IPS DF 4.7 (cell line): Measurements from ENCODE around the gene CSNK1G2.

Source experiments
- DNase-seq: peaks from one replicate; pipeline ENCODE4 v3.0.0-alpha.2; 2013; ENCODE audit warnings: low spot score; ENCODE audit errors: extremely low read depth

The CSNK1G2 gene

DNA sequence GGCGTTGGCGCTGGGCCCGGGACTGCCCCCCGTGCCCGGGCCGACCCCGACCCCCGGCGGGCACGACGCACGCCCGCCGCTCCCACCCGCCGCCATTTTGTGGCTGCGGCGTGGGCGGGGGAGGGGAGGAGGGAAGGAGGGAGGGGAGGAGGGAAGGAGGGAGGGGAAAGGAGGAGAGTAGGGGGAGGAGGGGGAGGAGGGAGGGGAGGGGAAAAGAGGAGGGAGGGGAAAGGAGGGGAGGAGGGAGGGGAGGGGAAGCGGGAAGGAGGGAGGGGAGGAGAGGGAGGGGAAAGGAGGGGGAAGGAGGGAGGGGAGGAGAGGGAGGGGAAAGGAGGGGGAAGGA lies 74.6 kb downstream of the CSNK1G2 start, which contains the start of gene BTBD2:
Gene BTBD2 (minus strand): TSS at position 107 of the 343 bp plus-strand sequence. CDS start 11 bp downstream, at position 96.
- DNase-seq = no peak

DNA sequence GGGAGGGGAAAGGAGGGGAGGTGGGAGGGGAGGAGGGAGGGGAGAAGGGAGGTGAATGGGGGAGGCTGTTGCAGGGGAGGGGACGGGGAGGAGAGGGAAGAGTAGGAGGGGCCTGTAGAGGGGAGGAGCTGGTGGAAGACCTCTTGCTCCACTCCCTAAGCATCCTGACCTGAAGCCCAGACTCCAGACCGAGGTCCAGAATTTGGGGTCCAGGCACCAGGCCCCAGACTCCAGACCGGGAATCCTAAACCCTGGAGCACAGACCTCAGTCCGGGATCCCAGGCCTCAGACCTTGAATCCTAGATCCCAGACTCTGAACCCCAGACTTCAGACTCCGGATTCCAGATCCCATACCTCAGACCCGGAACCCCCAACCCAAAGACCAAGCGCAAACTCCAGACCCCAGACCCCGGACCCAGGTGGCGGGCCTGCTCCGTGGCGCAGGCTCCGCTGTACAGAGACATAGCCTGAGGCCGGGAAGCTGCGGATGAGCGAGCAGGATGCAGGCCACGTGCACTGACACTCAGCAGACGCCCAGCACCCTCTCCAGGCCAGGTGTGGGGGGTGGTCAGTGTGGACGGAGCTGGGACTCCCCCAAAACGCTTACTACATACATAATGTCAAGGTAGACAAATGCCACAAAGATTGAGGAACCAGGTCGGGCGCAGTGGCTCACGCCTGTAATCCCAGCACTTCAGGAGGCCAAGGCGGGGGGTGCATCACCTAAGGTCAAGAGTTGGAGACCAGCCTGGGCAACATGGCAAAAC lies 75.3 kb downstream of the CSNK1G2 start:
- no peak for DNase-seq

DNA sequence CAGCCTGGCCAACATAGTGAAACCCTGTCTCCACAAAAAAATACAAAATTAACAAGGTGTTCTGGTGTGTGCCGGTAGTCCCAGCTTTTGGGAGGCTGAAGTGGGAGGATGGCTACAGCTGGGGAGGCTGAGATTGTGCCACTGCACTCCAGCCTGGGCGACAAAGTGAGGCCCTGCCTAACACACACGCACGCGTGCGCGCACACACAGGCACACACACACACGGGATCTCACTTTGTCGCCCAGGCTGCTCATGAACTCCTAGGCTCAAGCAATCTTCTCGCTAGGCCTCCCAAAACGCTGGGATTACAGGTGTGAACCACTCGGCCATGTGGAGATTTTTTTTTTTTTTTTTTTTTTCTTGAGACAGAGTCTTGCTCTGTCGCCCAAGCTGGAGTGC lies 77.8 kb downstream of the CSNK1G2 start:
- DNase-seq = no peak

DNA sequence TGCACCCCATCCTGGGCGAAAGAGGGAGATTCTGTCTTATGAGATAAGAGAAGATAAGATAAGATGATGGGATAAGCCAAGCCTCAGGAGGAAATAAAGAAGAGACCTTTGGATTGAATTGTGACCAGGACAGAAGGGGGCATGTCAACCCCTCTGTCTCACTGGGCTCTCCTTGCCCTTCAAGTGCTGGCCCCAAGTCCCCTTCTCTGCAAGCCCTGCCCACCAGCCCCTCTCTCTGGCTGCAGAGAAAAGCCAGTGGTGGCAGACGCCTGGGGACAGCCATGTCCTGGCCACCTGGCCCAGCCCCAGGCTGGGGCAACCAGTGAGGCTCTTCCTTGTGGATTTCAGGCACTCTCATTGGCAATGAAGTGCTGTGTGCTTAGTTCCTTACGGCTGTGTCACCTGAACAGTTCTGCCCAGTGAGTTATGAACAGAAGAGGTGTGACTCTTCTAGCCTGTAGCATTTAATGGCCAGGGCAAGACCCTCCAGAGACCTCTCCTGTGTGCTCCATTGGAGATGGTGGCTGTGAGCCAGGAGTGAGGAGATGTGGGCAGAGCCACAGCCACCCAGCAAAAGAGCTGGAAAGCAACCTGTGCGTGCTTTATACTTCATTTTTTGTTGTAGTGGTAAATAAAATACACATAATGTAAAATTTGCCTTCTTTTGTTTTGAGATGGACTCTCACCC lies 80.6 kb downstream of the CSNK1G2 start:
- no peak for DNase-seq

DNA sequence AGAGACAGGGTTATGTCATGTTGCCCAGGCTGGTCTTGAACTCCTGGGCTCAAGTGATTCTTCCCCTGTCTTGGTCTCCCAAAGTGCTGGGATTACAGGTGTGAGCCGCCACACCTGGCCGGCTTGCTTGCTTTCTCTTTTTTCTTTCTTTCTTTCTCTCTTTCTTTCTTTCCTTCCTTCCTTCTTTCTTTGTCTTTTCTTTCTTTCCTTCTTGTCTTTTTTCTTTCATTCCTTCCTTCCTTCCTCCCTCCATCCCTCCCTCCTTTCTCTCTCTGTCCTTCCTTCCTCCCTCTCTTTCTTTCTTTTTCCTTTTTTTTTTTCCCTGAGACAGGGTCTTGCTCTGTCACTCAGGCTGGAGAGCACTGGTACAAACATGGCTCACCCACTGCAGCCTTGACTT lies 81.3 kb downstream of the CSNK1G2 start:
- no peak for DNase-seq

DNA sequence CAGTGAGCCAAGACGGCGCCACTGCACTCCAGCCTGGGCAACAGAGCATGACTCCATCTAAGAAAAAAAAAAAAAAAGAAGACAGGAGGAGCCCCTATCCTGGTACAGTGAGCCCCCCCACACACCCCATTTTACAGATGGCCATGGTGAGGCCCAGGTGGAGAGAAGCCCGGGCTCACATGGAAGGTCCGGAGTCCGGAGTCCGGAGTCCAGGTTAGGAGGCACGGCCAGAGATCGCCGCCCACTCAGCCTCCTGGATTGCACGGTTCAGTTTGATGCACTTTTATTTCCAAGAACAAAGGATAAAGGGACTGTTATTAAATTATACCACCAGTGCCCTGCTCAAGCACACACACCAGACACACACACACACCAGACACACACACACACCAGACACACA lies 85.8 kb downstream of the CSNK1G2 start:
- no peak for DNase-seq

DNA sequence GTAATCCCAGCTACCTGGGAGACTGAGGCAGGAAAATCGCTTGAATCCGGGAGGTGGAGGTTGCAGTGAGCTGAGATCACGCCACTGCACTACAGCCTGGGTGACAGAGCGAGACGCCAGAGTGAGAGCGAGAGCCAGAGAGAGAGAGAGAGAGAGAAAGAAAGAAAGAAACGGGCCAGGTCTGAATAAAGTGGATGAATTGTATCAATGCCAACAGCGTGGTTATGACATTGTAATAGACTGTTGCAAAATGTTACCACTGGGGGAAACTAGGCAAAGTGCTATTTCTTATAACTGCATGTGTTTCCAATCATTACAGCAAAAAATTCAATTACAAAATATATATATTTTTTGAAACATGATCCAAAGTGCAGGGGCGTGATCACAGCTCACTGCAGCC lies 86.4 kb downstream of the CSNK1G2 start:
- no peak for DNase-seq
